Memory B cell (primary cell): Measurements from ENCODE around the gene KDM3A.
A peak's percentile ranks its signal among the peaks of the same experiment; 100 is the strongest.

ENCODE experiments used
- ATAC-seq: fragments of 150-1000 bp; cut with Tn5 transposase; 2 replicates; pipeline ENCODE4 v1.10.0; 2021; ENCODE audit warnings: low read depth, mild to moderate bottlenecking, moderate library complexity
- DNase-seq, 2 donors: peaks; one replicate each; pipeline ENCODE4 v3.0.0; 2022; ENCODE audit warnings: low spot score in 2 of 2
- H3K27ac Mint-ChIP-seq: one replicate; pipeline ENCODE4 v1.8.0; 2022; ENCODE audit warnings: mild to moderate bottlenecking, moderate library complexity, mixed read lengths
- H3K27me3 Mint-ChIP-seq: one replicate; pipeline ENCODE4 v1.8.0; 2022; ENCODE audit warnings: mixed read lengths
- H3K36me3 Mint-ChIP-seq: one replicate; pipeline ENCODE4 v1.8.0; 2022; ENCODE audit warnings: mild to moderate bottlenecking, mixed read lengths
- H3K4me1 Mint-ChIP-seq: one replicate; pipeline ENCODE4 v1.8.0; 2022; ENCODE audit warnings: mixed read lengths
- H3K4me3 Mint-ChIP-seq: one replicate; pipeline ENCODE4 v1.8.0; 2022; ENCODE audit warnings: mild to moderate bottlenecking, moderate library complexity, mixed read lengths
- H3K9me3 Mint-ChIP-seq: one replicate; pipeline ENCODE4 v1.8.0; 2022; ENCODE audit warnings: mixed read lengths

The KDM3A gene

GRCh38 chr2:86413296-86414094, 27.7 kb upstream of the KDM3A start:
- H3K4me1 Mint-ChIP-seq: peaks cover 13% of the 10 kb centered on the region
- DNase-seq (no peak), ATAC-seq (no peak)
- peak overlapping the region; percentile 2 for H3K4me3 Mint-ChIP-seq
- H3K27ac Mint-ChIP-seq: no peak overlapping the region
- H3K27me3 Mint-ChIP-seq: peaks cover 16% of the 10 kb centered on the region
- H3K9me3 Mint-ChIP-seq: peaks cover 6% of the 10 kb centered on the region
- peaks cover 2% of the 10 kb centered on the region for H3K36me3 Mint-ChIP-seq

- ATAC-seq (no peak), DNase-seq (no peak)
- Mint-ChIP-seq H3K9me3 (peaks cover 6% of the 10 kb centered on the region), H3K27me3 (peaks cover 20% of the 10 kb centered on the region), H3K4me1 (peaks cover 13% of the 10 kb centered on the region), H3K4me3 (no peak overlapping the region), H3K36me3 (peaks cover 2% of the 10 kb centered on the region), H3K27ac (no peak overlapping the region)
These were observed 26.2 kb upstream of the KDM3A start for GRCh38 chr2:86414996-86415395.

- Mint-ChIP-seq H3K36me3 (peaks cover 2% of the 10 kb centered on the region), H3K27me3 (peaks cover 23% of the 10 kb centered on the region), H3K4me3 (no peak overlapping the region), H3K27ac (no peak overlapping the region), H3K4me1 (peaks cover 13% of the 10 kb centered on the region), H3K9me3 (peaks cover 7% of the 10 kb centered on the region)
- ATAC-seq: no peak
- no peak for DNase-seq
These were observed 25.0 kb upstream of the KDM3A start for GRCh38 chr2:86416146-86416545.

GRCh38 chr2:86417961-86418360, 23.2 kb upstream of the KDM3A start:
- ATAC-seq (no peak), DNase-seq (no peak)
- no peak overlapping the region for H3K27ac Mint-ChIP-seq
- peaks cover 4% of the 10 kb centered on the region for H3K36me3 Mint-ChIP-seq
- H3K27me3 Mint-ChIP-seq: peaks cover 22% of the 10 kb centered on the region
- no peak overlapping the region for H3K4me3 Mint-ChIP-seq
- H3K9me3 Mint-ChIP-seq: peaks cover 2% of the 10 kb centered on the region
- peaks cover 10% of the 10 kb centered on the region for H3K4me1 Mint-ChIP-seq

- H3K27ac Mint-ChIP-seq: no peak overlapping the region
- peaks cover 2% of the 10 kb centered on the region for H3K9me3 Mint-ChIP-seq
- H3K4me3 Mint-ChIP-seq: no peak overlapping the region
- ATAC-seq: no peak
- DNase-seq: no peak
- peaks cover 4% of the 10 kb centered on the region for H3K36me3 Mint-ChIP-seq
- H3K27me3 Mint-ChIP-seq: peaks cover 17% of the 10 kb centered on the region
- peaks cover 2% of the 10 kb centered on the region for H3K4me1 Mint-ChIP-seq
These were observed 20.3 kb upstream of the KDM3A start for GRCh38 chr2:86420913-86421312.

- DNase-seq (no peak), ATAC-seq (no peak)
- Mint-ChIP-seq H3K27ac (no peak overlapping the region), H3K9me3 (peaks cover 6% of the 10 kb centered on the region), H3K4me3 (no peak overlapping the region), H3K36me3 (peaks cover 7% of the 10 kb centered on the region), H3K4me1 (no peaks in the 10 kb centered on the region), H3K27me3 (peaks cover 7% of the 10 kb centered on the region)
These were observed 14.9 kb upstream of the KDM3A start for GRCh38 chr2:86426271-86426670.

GRCh38 chr2:86429335-86429734, 11.8 kb upstream of the KDM3A start:
- H3K36me3 Mint-ChIP-seq: peaks cover 3% of the 10 kb centered on the region
- DNase-seq (no peak), ATAC-seq (no peak)
- peaks cover 6% of the 10 kb centered on the region for H3K9me3 Mint-ChIP-seq
- no peaks in the 10 kb centered on the region for H3K27me3 Mint-ChIP-seq
- H3K4me1 Mint-ChIP-seq: no peaks in the 10 kb centered on the region
- H3K27ac Mint-ChIP-seq: no peak overlapping the region
- H3K4me3 Mint-ChIP-seq: no peak overlapping the region

- no peaks in the 10 kb centered on the region for H3K4me1 Mint-ChIP-seq
- no peaks in the 10 kb centered on the region for H3K27me3 Mint-ChIP-seq
- peaks cover 6% of the 10 kb centered on the region for H3K9me3 Mint-ChIP-seq
- ATAC-seq (no peak), DNase-seq (no peak)
- no peak overlapping the region for H3K4me3 Mint-ChIP-seq
- no peak overlapping the region for H3K27ac Mint-ChIP-seq
- peaks cover 3% of the 10 kb centered on the region for H3K36me3 Mint-ChIP-seq
These were observed 10.8 kb upstream of the KDM3A start for GRCh38 chr2:86430368-86430767.

- Mint-ChIP-seq H3K4me1 (no peaks in the 10 kb centered on the region), H3K27me3 (no peaks in the 10 kb centered on the region), H3K9me3 (peaks cover 12% of the 10 kb centered on the region), H3K4me3 (no peak overlapping the region), H3K27ac (no peak overlapping the region), H3K36me3 (peaks cover 3% of the 10 kb centered on the region)
- ATAC-seq (no peak), DNase-seq (no peak)
These were observed 8.0 kb upstream of the KDM3A start for GRCh38 chr2:86433137-86433536.

- no peak for DNase-seq
These were observed 6.9 kb upstream of the KDM3A start for GRCh38 chr2:86434290-86434689.

GRCh38 chr2:86435531-86435930, 5.6 kb upstream of the KDM3A start:
- Mint-ChIP-seq H3K36me3 (peaks cover 7% of the 10 kb centered on the region), H3K27me3 (no peaks in the 10 kb centered on the region), H3K4me1 (peaks cover under 1% of the 10 kb centered on the region), H3K27ac (no peak overlapping the region), H3K4me3 (no peak overlapping the region), H3K9me3 (peaks cover 12% of the 10 kb centered on the region)
- no peak for ATAC-seq
- no peak for DNase-seq

More at GRCh38 chr2:86434290-86434689, 6.9 kb upstream of the KDM3A start:
- Mint-ChIP-seq H3K4me3 (no peak overlapping the region), H3K4me1 (no peaks in the 10 kb centered on the region), H3K36me3 (peaks cover 3% of the 10 kb centered on the region), H3K27ac (no peak overlapping the region), H3K9me3 (peaks cover 13% of the 10 kb centered on the region), H3K27me3 (no peaks in the 10 kb centered on the region)
- ATAC-seq: no peak

GRCh38 chr2:86436328-86436727, 4.8 kb upstream of the KDM3A start:
- H3K27ac Mint-ChIP-seq: no peak overlapping the region
- no peak overlapping the region for H3K4me3 Mint-ChIP-seq
- H3K36me3 Mint-ChIP-seq: peaks cover 6% of the 10 kb centered on the region
- DNase-seq: no peak
- ATAC-seq: no peak
- H3K9me3 Mint-ChIP-seq: peaks cover 12% of the 10 kb centered on the region
- H3K27me3 Mint-ChIP-seq: no peaks in the 10 kb centered on the region
- peaks cover 3% of the 10 kb centered on the region for H3K4me1 Mint-ChIP-seq

GRCh38 chr2:86439879-86440630, 1.1 kb upstream of the KDM3A start:
- H3K27ac Mint-ChIP-seq: peak overlapping the region; percentile 96
- no peaks in the 10 kb centered on the region for H3K27me3 Mint-ChIP-seq
- DNase-seq (no peak), ATAC-seq (no peak)
- peaks cover 12% of the 10 kb centered on the region for H3K9me3 Mint-ChIP-seq
- peaks cover 16% of the 10 kb centered on the region for H3K36me3 Mint-ChIP-seq
- H3K4me1 Mint-ChIP-seq: peaks cover 18% of the 10 kb centered on the region
- H3K4me3 Mint-ChIP-seq: peak overlapping the region; percentile 94

- Mint-ChIP-seq H3K36me3 (peaks cover 22% of the 10 kb centered on the region), H3K27me3 (no peaks in the 10 kb centered on the region), H3K27ac (peak overlapping the region; percentile 96), H3K4me1 (peaks cover 24% of the 10 kb centered on the region), H3K4me3 (peak overlapping the region; percentile 94), H3K9me3 (peaks cover 12% of the 10 kb centered on the region)
- ATAC-seq: peak; percentile 12
- no peak for DNase-seq
These were observed 266 bp downstream of the KDM3A start for GRCh38 chr2:86441392-86441881.
